Hepatocyte (in vitro differentiated cells): ENCODE results near the gene TOX3. TPM values are rescaled to one million over a fixed set of nuclear protein-coding genes. Genes with fewer than 3 reads are reported as not detected.

Experiments
- DNase-seq: peaks from one replicate; pipeline ENCODE4 v3.0.0-alpha.2; 2016; ENCODE audit warnings: low spot score
- H2AFZ ChIP-seq: fragments of 200-600 bp; sonication (generic); 2 replicates; pipeline ENCODE4 v1.6.0; 2016; ENCODE audit warnings: antibody characterized with exemption, mild to moderate bottlenecking
- H3K27ac ChIP-seq: fragments of 200-600 bp; sonication (generic); 2 replicates; pipeline ENCODE4 v1.5.1; 2016; ENCODE audit warnings: mild to moderate bottlenecking
- H3K27me3 ChIP-seq: fragments of 200-600 bp; sonication (generic); 2 replicates; pipeline ENCODE4 v1.6.1; 2016
- H3K36me3 ChIP-seq: fragments of 200-600 bp; sonication (generic); replicated peaks from 2 replicates; pipeline ENCODE4 v1.5.1; 2016; ENCODE audit warnings: low read depth; ENCODE audit not compliant: insufficient read depth
- H3K4me1 ChIP-seq: fragments of 200-600 bp; sonication (generic); 2 replicates; pipeline ENCODE4 v1.5.1; 2016; ENCODE audit warnings: mild to moderate bottlenecking, moderate library complexity; ENCODE audit not compliant: insufficient read depth
- H3K4me2 ChIP-seq: fragments of 200-600 bp; sonication (generic); 2 replicates; pipeline ENCODE4 v1.6.0; 2016
- H3K4me3 ChIP-seq: fragments of 200-600 bp; sonication (generic); 2 replicates; pipeline ENCODE4 v1.5.1; 2016; ENCODE audit warnings: mild to moderate bottlenecking
- H3K79me2 ChIP-seq: fragments of 200-600 bp; sonication (generic); 2 replicates; pipeline ENCODE4 v1.6.0; 2017; ENCODE audit warnings: mild to moderate bottlenecking
- H3K9me2 ChIP-seq: fragments of 200-600 bp; sonication (generic); replicated peaks from 2 replicates; pipeline ENCODE4 v1.6.0; 2017; ENCODE audit warnings: mild to moderate bottlenecking; ENCODE audit not compliant: insufficient read depth
- H3K9me3 ChIP-seq: fragments of 200-600 bp; sonication (generic); 2 replicates; pipeline ENCODE4 v1.5.1; 2016; ENCODE audit warnings: low read depth, mild to moderate bottlenecking
- H4K20me1 ChIP-seq: fragments of 200-600 bp; sonication (generic); 2 replicates; pipeline ENCODE4 v1.6.0; 2016; ENCODE audit warnings: mild to moderate bottlenecking; ENCODE audit not compliant: insufficient read depth, poor library complexity, severe bottlenecking
- CTCF ChIP-seq: fragments of 200-600 bp; sonication (generic); IDR thresholded peaks from 2 replicates; pipeline ENCODE4 v1.5.1; 2016; ENCODE audit warnings: antibody characterized with exemption, mild to moderate bottlenecking; ENCODE audit not compliant: poor library complexity
- EZH2 ChIP-seq: fragments of 200-600 bp; sonication (generic); IDR thresholded peaks from 2 replicates; pipeline ENCODE4 v1.6.1; 2016; ENCODE audit warnings: antibody characterized with exemption, mild to moderate bottlenecking, borderline replicate concordance
- EZH2phosphoT487 ChIP-seq: fragments of 200-600 bp; sonication (generic); IDR thresholded peaks from one replicate; pipeline ENCODE4 v1.6.1; 2018; ENCODE audit warnings: antibody characterized with exemption, mild to moderate bottlenecking, low read depth, moderate library complexity; ENCODE audit not compliant: unreplicated experiment, severe bottlenecking
- WGBS: methylation state at CpG from one replicate; pipeline ENCODE4 v1.1.6; 2016; ENCODE audit warnings: low lambda C conversion rate; ENCODE audit errors: missing lambda C conversion rate; 5-methylcytosine and 5-hydroxymethylcytosine counted together
- polyA plus RNA-seq: library from polyadenylated mRNA; unstranded; fragments of >200 nt; fragmentation: Nextera tagmentation; extraction: Ambion mirVana; gene quantifications from 2 replicates; pipeline ENCODE4 v1.2.1, GENCODE V29; 2016
- total RNA-seq: library from RNA; depleted of rRNA; stranded (reverse); fragments of >200 nt; gene quantifications from 2 replicates; pipeline ENCODE4 v1.2.3, GENCODE V29; 2014

The TOX3 gene
- total and polyA plus RNA-seq, 2 experiments from 2014 or later, result 11.8 to 23.6 TPM

- no peaks in the 10 kb centered on the region for H3K9me2 ChIP-seq
- no peak overlapping the region for H3K4me2 ChIP-seq
- H3K27me3 ChIP-seq, result no peaks in the 10 kb centered on the region
- no peaks in the 10 kb centered on the region for H3K9me3 ChIP-seq
- 71% methylated on average over 1 of the region's 1 CpG for WGBS
- H3K27ac ChIP-seq, result peak overlapping the region; percentile 39
- no peaks in the 10 kb centered on the region for H4K20me1 ChIP-seq
- H3K4me1 ChIP-seq, result peaks cover 20% of the 10 kb centered on the region
- TF ChIP-seq EZH2phosphoT487 (no peak), CTCF (no peak), EZH2 (no peak)
- H3K4me3 ChIP-seq, result no peak overlapping the region
- no peak overlapping the region for H2AFZ ChIP-seq
- H3K36me3 ChIP-seq, result no peaks in the 10 kb centered on the region
- no peaks in the 10 kb centered on the region for H3K79me2 ChIP-seq
- DNase-seq, result peak; percentile 18
These were observed 93.3 kb downstream of the TOX3 start for GRCh38 chr16:52453644-52454043.

- Histone ChIP-seq H3K4me1 (peaks cover 20% of the 10 kb centered on the region), H3K9me3 (no peaks in the 10 kb centered on the region), H3K27me3 (no peaks in the 10 kb centered on the region), H3K27ac (no peak overlapping the region), H3K79me2 (no peaks in the 10 kb centered on the region), H4K20me1 (no peaks in the 10 kb centered on the region), H3K9me2 (no peaks in the 10 kb centered on the region), H3K36me3 (no peaks in the 10 kb centered on the region), H3K4me2 (no peak overlapping the region), H3K4me3 (no peak overlapping the region), H2AFZ (no peak overlapping the region)
- peak; percentile 23 for DNase-seq
- TF ChIP-seq CTCF (no peak), EZH2phosphoT487 (no peak), EZH2 (no peak)
- 71% methylated on average over 5 of the region's 5 CpGs for WGBS
These were observed 94.9 kb downstream of the TOX3 start for GRCh38 chr16:52451971-52452421.

GRCh38 chr16:52450916-52451315, 96.0 kb downstream of the TOX3 start:
- Histone ChIP-seq H3K4me1 (peaks cover 10% of the 10 kb centered on the region), H3K27ac (no peak overlapping the region), H3K36me3 (no peaks in the 10 kb centered on the region), H3K4me2 (no peak overlapping the region), H2AFZ (no peak overlapping the region), H3K9me3 (no peaks in the 10 kb centered on the region), H3K79me2 (no peaks in the 10 kb centered on the region), H3K27me3 (no peaks in the 10 kb centered on the region), H3K9me2 (no peaks in the 10 kb centered on the region), H3K4me3 (no peak overlapping the region), H4K20me1 (no peaks in the 10 kb centered on the region)
- 57% methylated on average over 6 of the region's 6 CpGs for WGBS
- TF ChIP-seq CTCF, result no peak
- TF ChIP-seq EZH2phosphoT487, result no peak
- no peak for TF ChIP-seq EZH2
- no peak for DNase-seq

- no peak overlapping the region for H3K4me2 ChIP-seq
- H3K27ac ChIP-seq, result no peak overlapping the region
- WGBS, result 98% methylated on average over 7 of the region's 7 CpGs
- no peaks in the 10 kb centered on the region for H3K9me2 ChIP-seq
- H3K27me3 ChIP-seq, result no peaks in the 10 kb centered on the region
- DNase-seq, result no peak
- no peaks in the 10 kb centered on the region for H4K20me1 ChIP-seq
- no peaks in the 10 kb centered on the region for H3K9me3 ChIP-seq
- TF ChIP-seq EZH2phosphoT487, result no peak
- TF ChIP-seq EZH2, result no peak
- TF ChIP-seq CTCF, result no peak
- H3K4me3 ChIP-seq, result no peak overlapping the region
- peaks cover 10% of the 10 kb centered on the region for H3K4me1 ChIP-seq
- no peak overlapping the region for H2AFZ ChIP-seq
- H3K79me2 ChIP-seq, result no peaks in the 10 kb centered on the region
- H3K36me3 ChIP-seq, result no peaks in the 10 kb centered on the region
These were observed 96.7 kb downstream of the TOX3 start for GRCh38 chr16:52450241-52450640.
